A549 (cell line): ENCODE data around the gene IL19. TPM values are rescaled to one million over a fixed set of nuclear protein-coding genes. Genes with fewer than 3 reads are reported as not detected.
A peak's percentile ranks its signal among the peaks of the same experiment; 100 is the strongest.

Experiments used
- ATAC-seq, 2 experiments: fragments of 200-7000 bp in 1 of 2; fragments of >200 bp in 1 of 2; cut with Nextera tagmentation in 1 of 2; cut with Tn5 transposase in 1 of 2; 3 replicates each; pipeline versions ENCODE4 v1.8.0 to v1.9.1; 2018 to 2020; ENCODE audit warnings: mild to moderate bottlenecking in 1 of 2, moderate library complexity in 1 of 2
- CTCF ChIA-PET: fragments of 300-600 bp; sonication (Branson Sonifier 250); formaldehyde crosslinking; extraction: SDS; loops from one replicate; lab custom pipeline; 2021; ENCODE audit warnings: antibody characterized with exemption, inconsistent platforms; lab: Yijun Ruan, JAX
- POLR2A ChIA-PET: fragments of 350-600 bp; formaldehyde crosslinking; extraction: SDS; loops from one replicate; lab custom pipeline; 2021; ENCODE audit warnings: antibody characterized with exemption, inconsistent platforms; lab: Yijun Ruan, JAX
- DNase-seq, 2 experiments: peaks; one replicate each; pipeline versions ENCODE4 v3.0.0 to v3.0.0-alpha.2; 2011 to 2016; ENCODE audit warnings: low read depth in 1 of 2, low spot score in 1 of 2
- FAIRE-seq: peaks from 2 replicates; lab custom pipeline; 2011; peaks lifted over from hg19 to GRCh38; lab: Jason Lieb, UNC
- H3K27ac ChIP-seq, 2 experiments: fragments of >200 bp; sonication (Bioruptor Twin); formaldehyde crosslinking; 3 replicates each; pipeline ENCODE4 v1.5.1; 2016 to 2017
- H3K4me1 ChIP-seq: fragments of >200 bp; sonication (Bioruptor Twin); formaldehyde crosslinking; 3 replicates; pipeline ENCODE4 v1.6.1; 2016
- H3K4me2 ChIP-seq: fragments of >200 bp; sonication (Bioruptor Twin); formaldehyde crosslinking; 3 replicates; pipeline ENCODE4 v1.6.1; 2016
- H3K4me3 ChIP-seq: fragments of >200 bp; sonication (Bioruptor Twin); formaldehyde crosslinking; 3 replicates; pipeline ENCODE4 v1.5.1; 2016
- H3K9me3 ChIP-seq: fragments of >200 bp; sonication (Bioruptor Twin); formaldehyde crosslinking; 3 replicates; pipeline ENCODE4 v1.6.1; 2016
- ATOH8 ChIP-seq: fragments of 250-450 bp; sonication (Bioruptor Pico); IDR thresholded peaks from 2 replicates; pipeline ENCODE4 v1.5.0; 2020; ENCODE audit warnings: low read depth, mild to moderate bottlenecking, moderate library complexity
- BCL3 ChIP-seq: fragments of >200 bp; sonication (Bioruptor Twin); formaldehyde crosslinking; IDR thresholded peaks from 3 replicates; pipeline ENCODE4 v1.6.1; 2016
- CBX2 ChIP-seq: fragments of 200-600 bp; sonication (generic); IDR thresholded peaks from 2 replicates; pipeline ENCODE4 v1.6.1; 2016; ENCODE audit warnings: low read depth, mild to moderate bottlenecking, borderline replicate concordance
- CBX8 ChIP-seq: fragments of 200-600 bp; sonication (generic); IDR thresholded peaks from 2 replicates; pipeline ENCODE4 v1.6.1; 2016
- CHD4 ChIP-seq: fragments of 200-600 bp; sonication (generic); IDR thresholded peaks from 2 replicates; pipeline ENCODE4 v1.6.1; 2016; ENCODE audit warnings: antibody characterized with exemption, mild to moderate bottlenecking, borderline replicate concordance
- CTCF ChIP-seq: fragments of >200 bp; sonication (Bioruptor Twin); formaldehyde crosslinking; IDR thresholded peaks from 3 replicates; pipeline ENCODE4 v1.5.1; 2016
- E2F6 ChIP-seq: IDR thresholded peaks from 2 replicates; pipeline ENCODE4 v1.6.1; 2012; ENCODE audit warnings: low read depth, borderline replicate concordance
- EHF ChIP-seq: fragments of 250-450 bp; sonication (Bioruptor Pico); IDR thresholded peaks from 2 replicates; pipeline ENCODE4 v1.5.0; 2020; ENCODE audit warnings: mild to moderate bottlenecking
- ELK1 ChIP-seq: fragments of 150-350 bp; IDR thresholded peaks from 2 replicates; pipeline ENCODE4 v1.6.1; 2014; ENCODE audit warnings: low read depth, mild to moderate bottlenecking, low read length
- FOSB ChIP-seq: fragments of 250-450 bp; sonication (Bioruptor Pico); IDR thresholded peaks from 2 replicates; pipeline ENCODE4 v1.5.0; 2020; ENCODE audit warnings: mild to moderate bottlenecking, moderate library complexity
- FOXS1 ChIP-seq: fragments of 250-450 bp; sonication (Bioruptor Pico); IDR thresholded peaks from 2 replicates; pipeline ENCODE4 v1.5.0; 2020; ENCODE audit warnings: mild to moderate bottlenecking, moderate library complexity
- HDAC2 ChIP-seq: fragments of 200-600 bp; sonication (generic); IDR thresholded peaks from 2 replicates; pipeline ENCODE4 v1.6.1; 2016
- HOXA7 ChIP-seq: fragments of 250-450 bp; sonication (Bioruptor Pico); IDR thresholded peaks from 2 replicates; pipeline ENCODE4 v1.5.0; 2020; ENCODE audit warnings: mild to moderate bottlenecking, moderate library complexity
- HOXB5 ChIP-seq: fragments of 250-450 bp; sonication (Bioruptor Pico); IDR thresholded peaks from 2 replicates; pipeline ENCODE4 v1.5.0; 2020; ENCODE audit warnings: mild to moderate bottlenecking, moderate library complexity
- JUN ChIP-seq, 2 experiments: fragments of >200 bp; sonication (Bioruptor Twin); formaldehyde crosslinking; IDR thresholded peaks; 2 replicates in 1 of 2; 3 replicates in 1 of 2; pipeline ENCODE4 v1.6.1; 2016 to 2017
- KDM1A ChIP-seq: fragments of 200-600 bp; sonication (generic); IDR thresholded peaks from 2 replicates; pipeline ENCODE4 v1.6.1; 2016; ENCODE audit warnings: low read depth, mild to moderate bottlenecking
- MAFK ChIP-seq: fragments of 450-650 bp; IDR thresholded peaks from 2 replicates; pipeline ENCODE4 v1.6.1; 2014; ENCODE audit not compliant: partially characterized antibody
- RARB ChIP-seq: fragments of 250-450 bp; sonication (Bioruptor Pico); IDR thresholded peaks from 2 replicates; pipeline ENCODE4 v1.8.0; 2021; ENCODE audit warnings: mild to moderate bottlenecking, moderate library complexity
- RCOR1 ChIP-seq: fragments of 150-350 bp; IDR thresholded peaks from 2 replicates; pipeline ENCODE4 v1.6.1; 2014; ENCODE audit warnings: antibody characterized with exemption, low read length, low read depth
- RFX5 ChIP-seq: fragments of 450-650 bp; IDR thresholded peaks from 2 replicates; pipeline ENCODE4 v1.7.1; 2014; ENCODE audit warnings: antibody characterized with exemption, mild to moderate bottlenecking, moderate library complexity
- SREBF2 ChIP-seq: fragments of 450-650 bp; IDR thresholded peaks from 2 replicates; pipeline ENCODE4 v1.6.1; 2014; ENCODE audit warnings: mild to moderate bottlenecking, moderate library complexity
- TP53 ChIP-seq: fragments of 250-450 bp; sonication (Bioruptor Pico); IDR thresholded peaks from 2 replicates; pipeline ENCODE4 v1.5.0; 2021; ENCODE audit warnings: mild to moderate bottlenecking, moderate library complexity
- ZC3H11A ChIP-seq: fragments of 450-650 bp; IDR thresholded peaks from 2 replicates; pipeline ENCODE4 v1.6.1; 2014; ENCODE audit warnings: antibody characterized with exemption, mild to moderate bottlenecking
- WGBS: methylation state at CpG from one replicate; pipeline ENCODE4 v1.1.6; 2017; ENCODE audit errors: missing lambda C conversion rate; 5-methylcytosine and 5-hydroxymethylcytosine counted together
- polyA plus RNA-seq, 4 experiments: library from polyadenylated mRNA; depleted of rRNA in 3 of 4; stranded (reverse); fragments of >200 nt; fragmentation: RNase III in 1 of 4; extraction: RNeasy Plus Mini Kit Qiagen cat#74134 plus additional on column Dnase treatment in 1 of 4; gene quantifications; 2 replicates in 3 of 4; 3 replicates in 1 of 4; pipeline ENCODE4 v1.2.3, GENCODE V29; 2011 to 2017

Gene IL19
- polyA plus RNA-seq, 2 of the 4 experiments (the other 2 are of a cell fraction), result not detected

GRCh38 chr1:206769304-206769731, 1.3 kb upstream of the IL19 start:
- TF ChIP-seq ATOH8, result no peak
- no peak for TF ChIP-seq KDM1A
- no peak for TF ChIP-seq ELK1
- no peak for TF ChIP-seq FOSB (CRISPR knock-in tag)
- no peak for TF ChIP-seq RCOR1
- no peak for TF ChIP-seq HOXB5 (CRISPR knock-in tag)
- no peak for TF ChIP-seq ZC3H11A
- no peak for TF ChIP-seq CHD4
- no peak for TF ChIP-seq EHF
- TF ChIP-seq JUN (IDR thresholded peaks at IDR 0.05), result no peak
- TF ChIP-seq TP53 (CRISPR knock-in tag), result no peak
- no peak for TF ChIP-seq FOXS1 (CRISPR knock-in tag)
- DNase-seq (no peak), ATAC-seq (no peak), FAIRE-seq (no peak)
- H3K9me3 ChIP-seq, result no peaks in the 10 kb centered on the region
- CTCF ChIA-PET, result interaction anchor here (0.7 to 5.0 kb wide), 5 partner anchors 9 to 40 kb away, joined by 3 to 20 read pairs (median 3); no protein-coding TSS in a partner anchor
- H3K4me1 ChIP-seq, result no peaks in the 10 kb centered on the region
- 82% methylated on average over 7 of the region's 7 CpGs for WGBS
- no peak overlapping the region for H3K4me2 ChIP-seq
- POLR2A ChIA-PET, result no interaction called here
- no peak overlapping the region for H3K4me3 ChIP-seq
- no peak overlapping the region for H3K27ac ChIP-seq

- no peak for DNase-seq
- POLR2A ChIA-PET, result no interaction called here
- H3K4me2 ChIP-seq, result no peak overlapping the region
- no peaks in the 10 kb centered on the region for H3K4me1 ChIP-seq
- no peak for FAIRE-seq
- WGBS, result 55% methylated on average over 4 of the region's 4 CpGs
- TF ChIP-seq E2F6, result no peak
- ATAC-seq, result no peak
- no peak overlapping the region for H3K27ac ChIP-seq
- no peak overlapping the region for H3K4me3 ChIP-seq
- CTCF ChIA-PET, result interaction anchor here (0.7 to 5.0 kb wide), 8 partner anchors 11 to 316 kb away, joined by 3 to 20 read pairs (median 4); no protein-coding TSS in a partner anchor
- H3K9me3 ChIP-seq, result no peaks in the 10 kb centered on the region
Observed at GRCh38 chr1:206771338-206771692, 742 bp downstream of the IL19 start.

- ATAC-seq (no peak), FAIRE-seq (no peak), DNase-seq (no peak)
- Histone ChIP-seq H3K4me2 (no peak within 1 kb of the TSS), H3K4me1 (no peaks in the 10 kb centered on the region), H3K9me3 (no peaks in the 10 kb centered on the region), H3K27ac (no peak within 1 kb of the TSS), H3K4me3 (no peak within 1 kb of the TSS)
- 66% methylated on average over 8 of the region's 8 CpGs for WGBS
- ChIA-PET POLR2A (no interaction called here), CTCF (interaction anchor here (0.9 to 5.0 kb wide), 9 partner anchors 12 to 233 kb away, joined by 3 to 20 read pairs (median 3); no protein-coding TSS in a partner anchor)
- TF ChIP-seq MAFK (peak; percentile 96), CBX8 (no peak), SREBF2 (no peak), FOSB (CRISPR knock-in tag) (no peak)
Observed at GRCh38 chr1:206772243-206772937, 1.8 kb downstream of the IL19 start, which contains the start of gene IL10. TSS of gene IL10 (minus strand) at chr1:206772494. CDS start at chr1:206772435, 59 bp downstream.

- no peaks in the 10 kb centered on the region for H3K4me1 ChIP-seq
- H3K4me3 ChIP-seq, result no peak overlapping the region
- H3K27ac ChIP-seq, result no peak overlapping the region
- POLR2A ChIA-PET, result no interaction called here
- no peak for DNase-seq
- 28% methylated on average over 3 of the region's 3 CpGs for WGBS
- TF ChIP-seq CTCF (no peak), EHF (no peak), HDAC2 (no peak), FOXS1 (CRISPR knock-in tag) (no peak), CBX2 (no peak), RARB (no peak), BCL3 (no peak), HOXA7 (CRISPR knock-in tag) (no peak), KDM1A (no peak), RFX5 (no peak)
- no peaks in the 10 kb centered on the region for H3K9me3 ChIP-seq
- no peak overlapping the region for H3K4me2 ChIP-seq
- no peak for ATAC-seq
- CTCF ChIA-PET, result interaction anchor here (1.0 to 2.3 kb wide), 7 partner anchors 8 to 138 kb away, joined by 3 to 9 read pairs (median 5); no protein-coding TSS in a partner anchor
- FAIRE-seq, result no peak
Observed at GRCh38 chr1:206774093-206774492, 3.5 kb downstream of the IL19 start.
